Endodermal cell (in vitro differentiated cells): ENCODE measurements around the gene OGN. TPM values are rescaled to one million over a fixed set of nuclear protein-coding genes. Genes with fewer than 3 reads are reported as not detected.

Source experiments
- DNase-seq: peaks from one replicate; pipeline ENCODE4 v3.0.0-alpha.2; 2017
- H3K27ac ChIP-seq: 2 replicates; pipeline ENCODE4 v1.5.1; 2013; ENCODE audit warnings: mild to moderate bottlenecking, low read depth, low read length, moderate library complexity
- H3K27me3 ChIP-seq: 2 replicates; pipeline ENCODE4 v1.6.1; 2013; ENCODE audit warnings: mild to moderate bottlenecking, low read length, moderate library complexity; ENCODE audit not compliant: insufficient read depth, control insufficient read depth, poor library complexity, severe bottlenecking
- H3K36me3 ChIP-seq: 2 replicates; pipeline ENCODE4 v1.7.0; 2013; ENCODE audit warnings: mild to moderate bottlenecking, low read length, moderate library complexity; ENCODE audit not compliant: control insufficient read depth, insufficient read depth
- H3K4me1 ChIP-seq: one replicate; pipeline ENCODE4 v1.7.0; 2013; ENCODE audit warnings: low read length; ENCODE audit not compliant: control insufficient read depth, insufficient read depth
- H3K4me3 ChIP-seq: 2 replicates; pipeline ENCODE4 v1.5.1; 2013; ENCODE audit warnings: mild to moderate bottlenecking, low read length, moderate library complexity
- H3K9ac ChIP-seq: 2 replicates; pipeline ENCODE4 v1.6.1; 2013; ENCODE audit warnings: mild to moderate bottlenecking, low read length, moderate library complexity; ENCODE audit not compliant: poor library complexity, severe bottlenecking; ENCODE audit errors: extremely low read depth
- H3K9me3 ChIP-seq: 2 replicates; pipeline ENCODE4 v1.6.1; 2013; ENCODE audit warnings: mild to moderate bottlenecking, low read length, moderate library complexity; ENCODE audit not compliant: control insufficient read depth
- H3K27ac Mint-ChIP-seq: 2 replicates; pipeline ENCODE4 v1.8.0; 2020; ENCODE audit warnings: mixed read lengths
- H3K27me3 Mint-ChIP-seq: 2 replicates; pipeline ENCODE4 v1.8.0; 2021; ENCODE audit warnings: mild to moderate bottlenecking, mixed read lengths; ENCODE audit not compliant: insufficient read depth
- H3K36me3 Mint-ChIP-seq: 2 replicates; pipeline ENCODE4 v1.8.0; 2020; ENCODE audit warnings: low read depth, mixed read lengths
- H3K4me1 Mint-ChIP-seq: 2 replicates; pipeline ENCODE4 v1.8.0; 2020; ENCODE audit warnings: mixed read lengths
- H3K4me3 Mint-ChIP-seq: 2 replicates; pipeline ENCODE4 v1.8.0; 2020; ENCODE audit warnings: mild to moderate bottlenecking, moderate library complexity, mixed read lengths
- H3K9me3 Mint-ChIP-seq: 2 replicates; pipeline ENCODE4 v1.8.0; 2020; ENCODE audit warnings: mild to moderate bottlenecking, mixed read lengths
- WGBS, 2 experiments: methylation state at CpG; one replicate each; pipeline versions ENCODE4 v1.1.5 to v1.1.7; 2013; ENCODE audit warnings: missing lambda C conversion rate in 2 of 2, mixed read lengths in 1 of 2; ENCODE audit not compliant: insufficient coverage in 1 of 2, insufficient read length in 1 of 2; 5-methylcytosine and 5-hydroxymethylcytosine counted together
- total RNA-seq, 2 donors: library from RNA; stranded (reverse); fragmentation: NEBNext Ultra II Directional in 1 of 2; extraction: Animal tissue kit (Norgen Biotek cat#: 25700) in 1 of 2; gene quantifications; 2 replicates in 1 of 2; 3 replicates in 1 of 2; pipeline ENCODE4 v1.2.1, GENCODE V29; 2021
- TF ChIP-seq, protein P1 (sequence below): fragments of 200-600 bp; sonication (generic); conservative IDR thresholded peaks from 2 replicates; pipeline ENCODE4 v1.5.0; 2021; ENCODE audit warnings: antibody characterized with exemption, mild to moderate bottlenecking

Gene OGN
- total RNA-seq, 2 donors from 2014 or later, result not detected

- H3K9me3 Mint-ChIP-seq, result no peaks in the 10 kb centered on the region
- Histone ChIP-seq H3K27ac (no peak overlapping the region), H3K9ac (no peak overlapping the region), H3K36me3 (no peaks in the 10 kb centered on the region), H3K9me3 (no peaks in the 10 kb centered on the region), H3K27me3 (no peaks in the 10 kb centered on the region), H3K4me1 (no peaks in the 10 kb centered on the region), H3K4me3 (no peak overlapping the region)
- no peaks in the 10 kb centered on the region for H3K4me1 Mint-ChIP-seq
- H3K27me3 Mint-ChIP-seq, result no peaks in the 10 kb centered on the region
- 90 to 100% methylated on average over 1 to 3 of the region's 3 CpGs for WGBS, 2 experiments
- H3K4me3 Mint-ChIP-seq, result no peak overlapping the region
- no peak overlapping the region for H3K27ac Mint-ChIP-seq
- H3K36me3 Mint-ChIP-seq, result no peaks in the 10 kb centered on the region
- DNase-seq, result no peak
- TF ChIP-seq, protein P1, sequence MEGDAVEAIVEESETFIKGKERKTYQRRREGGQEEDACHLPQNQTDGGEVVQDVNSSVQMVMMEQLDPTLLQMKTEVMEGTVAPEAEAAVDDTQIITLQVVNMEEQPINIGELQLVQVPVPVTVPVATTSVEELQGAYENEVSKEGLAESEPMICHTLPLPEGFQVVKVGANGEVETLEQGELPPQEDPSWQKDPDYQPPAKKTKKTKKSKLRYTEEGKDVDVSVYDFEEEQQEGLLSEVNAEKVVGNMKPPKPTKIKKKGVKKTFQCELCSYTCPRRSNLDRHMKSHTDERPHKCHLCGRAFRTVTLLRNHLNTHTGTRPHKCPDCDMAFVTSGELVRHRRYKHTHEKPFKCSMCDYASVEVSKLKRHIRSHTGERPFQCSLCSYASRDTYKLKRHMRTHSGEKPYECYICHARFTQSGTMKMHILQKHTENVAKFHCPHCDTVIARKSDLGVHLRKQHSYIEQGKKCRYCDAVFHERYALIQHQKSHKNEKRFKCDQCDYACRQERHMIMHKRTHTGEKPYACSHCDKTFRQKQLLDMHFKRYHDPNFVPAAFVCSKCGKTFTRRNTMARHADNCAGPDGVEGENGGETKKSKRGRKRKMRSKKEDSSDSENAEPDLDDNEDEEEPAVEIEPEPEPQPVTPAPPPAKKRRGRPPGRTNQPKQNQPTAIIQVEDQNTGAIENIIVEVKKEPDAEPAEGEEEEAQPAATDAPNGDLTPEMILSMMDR, result no peak
Observed at GRCh38 chr9:92406477-92406876, 2.1 kb upstream of the OGN start.

- no peak overlapping the region for H3K4me3 ChIP-seq
- Mint-ChIP-seq H3K36me3 (no peaks in the 10 kb centered on the region), H3K4me3 (no peak overlapping the region), H3K9me3 (no peaks in the 10 kb centered on the region), H3K27ac (no peak overlapping the region), H3K27me3 (no peaks in the 10 kb centered on the region), H3K4me1 (no peaks in the 10 kb centered on the region)
- WGBS, 2 experiments, result 83 to 89% methylated on average over 3 to 4 of the region's 4 CpGs
- no peaks in the 10 kb centered on the region for H3K9me3 ChIP-seq
- TF ChIP-seq, protein P1, result no peak
- H3K4me1 ChIP-seq, result no peaks in the 10 kb centered on the region
- H3K27me3 ChIP-seq, result no peaks in the 10 kb centered on the region
- no peak overlapping the region for H3K27ac ChIP-seq
- no peak for DNase-seq
- no peaks in the 10 kb centered on the region for H3K36me3 ChIP-seq
- no peak overlapping the region for H3K9ac ChIP-seq
Observed at GRCh38 chr9:92405818-92406217, 1.4 kb upstream of the OGN start.

- Mint-ChIP-seq H3K9me3 (no peaks in the 10 kb centered on the region), H3K27me3 (no peaks in the 10 kb centered on the region), H3K36me3 (no peaks in the 10 kb centered on the region), H3K4me3 (no peak overlapping the region), H3K4me1 (no peaks in the 10 kb centered on the region), H3K27ac (no peak overlapping the region)
- 97% methylated on average over 4 of the region's 5 CpGs; no CpG with 5 or more reads in 1 of the 2 experiments for WGBS, 2 experiments
- Histone ChIP-seq H3K9me3 (no peaks in the 10 kb centered on the region), H3K9ac (no peak overlapping the region), H3K27me3 (no peaks in the 10 kb centered on the region), H3K27ac (no peak overlapping the region), H3K4me3 (no peak overlapping the region), H3K4me1 (no peaks in the 10 kb centered on the region), H3K36me3 (no peaks in the 10 kb centered on the region)
- no peak for DNase-seq
- TF ChIP-seq, protein P1, result no peak
Observed at GRCh38 chr9:92402826-92403745, 1.3 kb downstream of the OGN start.
